NB4 (cell line): ENCODE results near the gene TGFB2.

Experiments used
- POLR2A ChIP-seq: IDR thresholded peaks from 2 replicates; pipeline ENCODE4 v1.6.1; 2011; ENCODE audit warnings: mild to moderate bottlenecking; ENCODE audit not compliant: insufficient read length; ENCODE audit errors: extremely low read depth
- TF ChIP-seq, protein P1 (sequence below): IDR thresholded peaks from one replicate; pipeline ENCODE4 v1.5.1; 2012; ENCODE audit warnings: low read depth, low read length

DNA sequence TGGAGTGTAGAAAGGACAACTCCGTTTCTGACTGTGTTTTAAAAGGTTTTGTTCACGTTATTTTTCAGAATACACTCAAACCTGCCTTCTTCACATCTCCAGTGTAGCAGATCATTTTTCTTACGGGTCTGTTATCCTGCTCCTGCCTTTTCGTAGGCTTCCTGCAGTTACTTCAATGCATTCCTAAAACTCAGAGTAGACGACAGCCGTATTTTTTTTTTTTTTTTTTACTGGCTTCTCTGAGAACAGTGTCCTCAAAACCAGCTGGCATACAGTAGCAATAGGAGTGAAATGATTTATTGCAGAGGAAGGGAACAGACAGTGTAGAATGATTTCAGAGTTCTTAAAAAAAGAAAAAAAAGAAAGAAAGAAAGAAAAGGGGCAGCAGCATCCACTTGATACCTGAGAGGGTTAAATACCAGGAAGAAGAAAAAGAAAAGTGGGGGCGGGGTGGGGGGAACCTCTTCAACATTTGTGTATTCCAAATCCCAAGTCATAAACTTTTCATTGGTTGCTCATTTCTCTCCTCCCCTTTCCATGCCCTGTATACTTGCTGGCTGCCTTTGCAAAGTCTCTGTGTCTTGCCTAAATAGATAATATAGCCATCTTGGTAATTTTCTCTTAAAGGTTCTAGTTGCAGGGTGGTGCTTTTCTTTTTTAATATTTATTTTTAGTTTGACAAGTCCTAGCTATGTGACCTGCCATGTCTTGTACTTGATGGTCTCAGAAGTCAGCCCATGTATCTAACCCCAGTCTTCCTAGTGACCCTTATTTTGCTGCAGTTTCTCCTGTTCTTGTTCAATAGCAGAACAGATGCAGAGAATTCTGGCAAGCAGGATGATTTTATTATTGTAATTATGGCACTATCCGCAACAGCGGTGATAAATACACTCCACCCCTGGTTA, 2.8 kb downstream of the TGFB2 start:
- no peak for TF ChIP-seq POLR2A
- TF ChIP-seq, protein P1, sequence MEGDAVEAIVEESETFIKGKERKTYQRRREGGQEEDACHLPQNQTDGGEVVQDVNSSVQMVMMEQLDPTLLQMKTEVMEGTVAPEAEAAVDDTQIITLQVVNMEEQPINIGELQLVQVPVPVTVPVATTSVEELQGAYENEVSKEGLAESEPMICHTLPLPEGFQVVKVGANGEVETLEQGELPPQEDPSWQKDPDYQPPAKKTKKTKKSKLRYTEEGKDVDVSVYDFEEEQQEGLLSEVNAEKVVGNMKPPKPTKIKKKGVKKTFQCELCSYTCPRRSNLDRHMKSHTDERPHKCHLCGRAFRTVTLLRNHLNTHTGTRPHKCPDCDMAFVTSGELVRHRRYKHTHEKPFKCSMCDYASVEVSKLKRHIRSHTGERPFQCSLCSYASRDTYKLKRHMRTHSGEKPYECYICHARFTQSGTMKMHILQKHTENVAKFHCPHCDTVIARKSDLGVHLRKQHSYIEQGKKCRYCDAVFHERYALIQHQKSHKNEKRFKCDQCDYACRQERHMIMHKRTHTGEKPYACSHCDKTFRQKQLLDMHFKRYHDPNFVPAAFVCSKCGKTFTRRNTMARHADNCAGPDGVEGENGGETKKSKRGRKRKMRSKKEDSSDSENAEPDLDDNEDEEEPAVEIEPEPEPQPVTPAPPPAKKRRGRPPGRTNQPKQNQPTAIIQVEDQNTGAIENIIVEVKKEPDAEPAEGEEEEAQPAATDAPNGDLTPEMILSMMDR = no peak
